A673 (cell line): ENCODE results near the gene PRKD3. TPM values are rescaled to one million over a fixed set of nuclear protein-coding genes. Genes with fewer than 3 reads are reported as not detected.

Experiments
- BruUV-seq: library from RNA; stranded (reverse); fragments of 400-500 nt; replicated peaks from 2 replicates; lab custom pipeline; 2021; lab: Mats Ljungman, UMichigan
- CTCF ChIA-PET: fragments of 300-600 bp; sonication (Branson Sonifier 250); formaldehyde crosslinking; loops from one replicate; lab custom pipeline; 2022; ENCODE audit warnings: antibody characterized with exemption; lab: Charles Lee
- POLR2A ChIA-PET: fragments of 300-600 bp; sonication (Branson Sonifier 250); formaldehyde crosslinking; loops from one replicate; lab custom pipeline; 2022; ENCODE audit warnings: antibody characterized with exemption; ENCODE audit not compliant: low non-redundant PET; lab: Charles Lee
- DNase-seq: peaks from one replicate; pipeline ENCODE4 v3.0.0-alpha.2; 2015; ENCODE audit warnings: low spot score
- H3K27ac ChIP-seq: fragments of 200-600 bp; sonication (generic); 2 replicates; pipeline ENCODE4 v1.5.1; 2016; ENCODE audit warnings: mixed run types, low read depth, mild to moderate bottlenecking, mixed read lengths, antibody characterized with exemption, low read length; ENCODE audit not compliant: poor library complexity, severe bottlenecking
- H3K27me3 ChIP-seq: fragments of 200-600 bp; sonication (generic); replicated peaks from 2 replicates; pipeline ENCODE4 v1.6.1; 2017; ENCODE audit warnings: mixed run types, low read depth, mild to moderate bottlenecking, mixed read lengths, antibody characterized with exemption, low read length; ENCODE audit not compliant: insufficient read depth, poor library complexity
- H3K36me3 ChIP-seq: fragments of 200-600 bp; sonication (generic); 2 replicates; pipeline ENCODE4 v1.6.1; 2016; ENCODE audit warnings: mixed run types, mild to moderate bottlenecking, mixed read lengths, antibody characterized with exemption, low read length; ENCODE audit not compliant: insufficient read depth, poor library complexity, severe bottlenecking
- H3K4me1 ChIP-seq: fragments of 200-600 bp; sonication (generic); 2 replicates; pipeline ENCODE4 v1.6.1; 2017; ENCODE audit warnings: mixed run types, mild to moderate bottlenecking, mixed read lengths, antibody characterized with exemption, low read length; ENCODE audit not compliant: insufficient read depth, poor library complexity, severe bottlenecking
- H3K4me3 ChIP-seq: fragments of 200-600 bp; sonication (generic); 2 replicates; pipeline ENCODE4 v1.5.1; 2016; ENCODE audit warnings: low read depth, mixed run types, mild to moderate bottlenecking, mixed read lengths, low read length; ENCODE audit not compliant: poor library complexity, severe bottlenecking
- H3K9me3 ChIP-seq: fragments of 200-600 bp; sonication (generic); 2 replicates; pipeline ENCODE4 v1.6.1; 2016; ENCODE audit warnings: mixed run types, low read depth, mild to moderate bottlenecking, mixed read lengths, antibody characterized with exemption, low read length; ENCODE audit not compliant: poor library complexity, severe bottlenecking
- EZH2 ChIP-seq: fragments of 200-600 bp; sonication (generic); IDR thresholded peaks from 2 replicates; pipeline ENCODE4 v1.6.1; 2017; ENCODE audit warnings: borderline replicate concordance, low read depth, mild to moderate bottlenecking, mixed read lengths, antibody characterized with exemption, low read length; ENCODE audit not compliant: poor library complexity, severe bottlenecking
- intact Hi-C: fragments of 100-400 bp; cut with micrococcal nuclease; formaldehyde crosslinking; loops from one replicate; pipeline ENCODE4 v1.10.0; 2022; ENCODE audit not compliant: unreplicated experiment
- total RNA-seq: library from RNA; stranded (reverse); gene quantifications from 2 replicates; pipeline ENCODE4 v1.2.3, GENCODE V29; 2021
- TF ChIP-seq, protein P1 (sequence below): fragments of 300-800, 200-600 bp; sonication (generic); conservative IDR thresholded peaks from 2 replicates; pipeline ENCODE4 v1.5.1; 2017; ENCODE audit warnings: low read depth, mild to moderate bottlenecking, antibody characterized with exemption, low read length, moderate library complexity, mixed read lengths

Gene PRKD3
- total RNA-seq, 1 experiment from 2014 or later: 53.1 TPM

DNA sequence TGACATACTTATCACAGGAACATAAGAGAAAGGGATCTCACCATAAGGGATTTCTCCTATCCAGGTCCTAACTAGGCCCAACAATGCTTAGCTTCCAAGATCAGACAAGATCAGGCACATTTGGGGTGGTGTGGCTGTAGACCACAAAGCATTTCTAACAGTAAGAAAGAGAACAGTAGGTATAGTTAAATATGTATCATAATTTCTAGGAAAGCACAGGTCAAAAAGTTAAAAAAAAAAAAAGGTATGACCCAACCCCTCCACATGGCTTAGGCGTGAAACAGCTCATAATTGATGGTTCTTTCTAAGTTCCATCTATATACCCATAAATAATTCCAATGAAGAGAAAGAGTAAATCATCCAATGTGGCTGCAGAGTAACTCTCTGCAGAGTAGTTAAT, 6.9 kb downstream of the PRKD3 start:
- ChIA-PET POLR2A (interaction anchor here (0.6 kb wide), 1 partner anchor 17 kb away, joined by 6 read pairs; no protein-coding TSS in a partner anchor), CTCF (no interaction called here)
- DNase-seq: no peak
- no peak for TF ChIP-seq EZH2
- TF ChIP-seq, protein P1, sequence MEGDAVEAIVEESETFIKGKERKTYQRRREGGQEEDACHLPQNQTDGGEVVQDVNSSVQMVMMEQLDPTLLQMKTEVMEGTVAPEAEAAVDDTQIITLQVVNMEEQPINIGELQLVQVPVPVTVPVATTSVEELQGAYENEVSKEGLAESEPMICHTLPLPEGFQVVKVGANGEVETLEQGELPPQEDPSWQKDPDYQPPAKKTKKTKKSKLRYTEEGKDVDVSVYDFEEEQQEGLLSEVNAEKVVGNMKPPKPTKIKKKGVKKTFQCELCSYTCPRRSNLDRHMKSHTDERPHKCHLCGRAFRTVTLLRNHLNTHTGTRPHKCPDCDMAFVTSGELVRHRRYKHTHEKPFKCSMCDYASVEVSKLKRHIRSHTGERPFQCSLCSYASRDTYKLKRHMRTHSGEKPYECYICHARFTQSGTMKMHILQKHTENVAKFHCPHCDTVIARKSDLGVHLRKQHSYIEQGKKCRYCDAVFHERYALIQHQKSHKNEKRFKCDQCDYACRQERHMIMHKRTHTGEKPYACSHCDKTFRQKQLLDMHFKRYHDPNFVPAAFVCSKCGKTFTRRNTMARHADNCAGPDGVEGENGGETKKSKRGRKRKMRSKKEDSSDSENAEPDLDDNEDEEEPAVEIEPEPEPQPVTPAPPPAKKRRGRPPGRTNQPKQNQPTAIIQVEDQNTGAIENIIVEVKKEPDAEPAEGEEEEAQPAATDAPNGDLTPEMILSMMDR: no peak
- Histone ChIP-seq H3K27me3 (no peaks in the 10 kb centered on the region), H3K9me3 (no peaks in the 10 kb centered on the region), H3K4me3 (no peak overlapping the region), H3K36me3 (peaks cover 8% of the 10 kb centered on the region), H3K27ac (no peak overlapping the region), H3K4me1 (peaks cover 34% of the 10 kb centered on the region)
- intact Hi-C loops: no loop called here
- no TSS peak for BruUV-seq

DNA sequence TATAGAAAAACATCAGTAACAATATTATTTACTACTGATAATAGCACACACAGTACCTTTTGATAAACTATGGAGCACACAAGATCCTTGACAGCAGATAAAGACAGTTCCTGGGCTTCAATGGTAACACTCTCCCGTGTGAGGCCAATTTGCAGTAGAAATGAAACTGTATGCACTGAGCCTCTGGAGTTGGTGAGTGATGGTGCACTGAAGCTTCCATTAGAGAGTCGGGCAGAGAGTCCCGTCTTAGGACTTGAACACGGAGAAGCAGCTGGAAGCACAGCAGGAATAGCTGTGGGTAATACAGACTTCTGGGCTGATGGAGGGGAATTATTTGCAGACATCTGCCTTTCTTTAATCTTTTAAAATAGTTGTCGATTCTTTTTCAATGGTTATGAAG, 8.5 kb downstream of the PRKD3 start:
- no peak overlapping the region for H3K27ac ChIP-seq
- ChIA-PET POLR2A (no interaction called here), CTCF (no interaction called here)
- H3K27me3 ChIP-seq: no peaks in the 10 kb centered on the region
- peaks cover 8% of the 10 kb centered on the region for H3K36me3 ChIP-seq
- TF ChIP-seq, protein P1: no peak
- TF ChIP-seq EZH2: no peak
- intact Hi-C loops: no loop called here
- BruUV-seq: no TSS peak
- no peak overlapping the region for H3K4me3 ChIP-seq
- H3K4me1 ChIP-seq: peaks cover 23% of the 10 kb centered on the region
- DNase-seq: no peak
- H3K9me3 ChIP-seq: no peaks in the 10 kb centered on the region

DNA sequence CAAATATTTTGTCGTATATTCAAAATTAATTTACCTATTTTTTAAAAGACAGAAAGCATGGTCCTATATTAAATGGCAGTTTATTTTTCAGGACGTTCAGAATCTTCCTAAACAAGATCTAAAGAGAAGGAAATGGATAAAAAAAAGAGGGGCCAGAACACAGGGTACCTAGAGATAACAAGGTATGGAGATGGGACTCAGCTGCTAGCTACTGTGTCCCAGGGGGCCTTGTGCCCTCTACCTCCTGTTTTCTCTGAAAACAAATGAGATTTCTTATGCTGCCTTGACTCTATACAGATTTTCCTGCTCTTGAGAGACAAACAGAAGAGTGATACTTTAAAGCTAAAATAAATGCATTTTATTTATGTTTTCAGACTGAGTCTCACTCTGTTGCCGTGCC, 9.3 kb downstream of the PRKD3 start:
- no TSS peak for BruUV-seq
- ChIA-PET CTCF (no interaction called here), POLR2A (no interaction called here)
- H3K4me3 ChIP-seq: no peak overlapping the region
- intact Hi-C loops: no loop called here
- peaks cover 17% of the 10 kb centered on the region for H3K4me1 ChIP-seq
- H3K27ac ChIP-seq: no peak overlapping the region
- no peaks in the 10 kb centered on the region for H3K9me3 ChIP-seq
- no peaks in the 10 kb centered on the region for H3K27me3 ChIP-seq
- no peak for DNase-seq
- H3K36me3 ChIP-seq: peaks cover 8% of the 10 kb centered on the region
- TF ChIP-seq, protein P1: no peak
- no peak for TF ChIP-seq EZH2
